WTC11 (cell line): ENCODE measurements around the gene GNAS-AS1.

Source experiments
- HMGXB4 ChIP-seq: sonication (generic); formaldehyde crosslinking; IDR thresholded peaks from 2 replicates; pipeline ENCODE4 v1.8.1; 2023; ENCODE audit warnings: mild to moderate bottlenecking, moderate library complexity, missing genetic modification reagents
- MYBL2 ChIP-seq: sonication (generic); formaldehyde crosslinking; IDR thresholded peaks from 2 replicates; pipeline ENCODE4 v1.8.1; 2023; ENCODE audit warnings: mild to moderate bottlenecking, moderate library complexity, missing genetic modification reagents
- TF ChIP-seq, protein P1 (sequence below): fragments of 200-600 bp; IDR thresholded peaks from 2 replicates; pipeline ENCODE4 v1.8.0; 2022; ENCODE audit warnings: antibody characterized with exemption

DNA sequence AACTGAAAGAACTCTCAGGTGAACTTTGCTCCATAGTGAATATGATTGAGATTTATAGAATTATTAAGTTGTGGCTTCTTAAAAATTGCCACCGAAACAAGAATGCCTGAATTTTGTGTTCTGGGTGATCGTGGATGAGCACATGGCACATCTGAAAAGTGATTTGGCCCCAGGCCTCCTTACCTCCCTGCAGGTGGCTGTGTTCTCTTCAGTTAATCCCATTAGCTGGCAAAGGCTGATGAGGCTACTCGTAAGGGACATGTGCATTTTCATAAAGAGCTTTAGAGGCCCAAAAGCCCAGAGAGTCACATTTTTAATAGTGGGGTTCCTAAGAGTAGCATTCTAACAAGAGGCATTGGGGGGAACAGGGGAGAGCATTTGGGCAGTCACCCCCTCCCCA lies 24.4 kb upstream of the GNAS-AS1 start:
- TF ChIP-seq HMGXB4 (no peak), MYBL2 (no peak)
- TF ChIP-seq, protein P1, sequence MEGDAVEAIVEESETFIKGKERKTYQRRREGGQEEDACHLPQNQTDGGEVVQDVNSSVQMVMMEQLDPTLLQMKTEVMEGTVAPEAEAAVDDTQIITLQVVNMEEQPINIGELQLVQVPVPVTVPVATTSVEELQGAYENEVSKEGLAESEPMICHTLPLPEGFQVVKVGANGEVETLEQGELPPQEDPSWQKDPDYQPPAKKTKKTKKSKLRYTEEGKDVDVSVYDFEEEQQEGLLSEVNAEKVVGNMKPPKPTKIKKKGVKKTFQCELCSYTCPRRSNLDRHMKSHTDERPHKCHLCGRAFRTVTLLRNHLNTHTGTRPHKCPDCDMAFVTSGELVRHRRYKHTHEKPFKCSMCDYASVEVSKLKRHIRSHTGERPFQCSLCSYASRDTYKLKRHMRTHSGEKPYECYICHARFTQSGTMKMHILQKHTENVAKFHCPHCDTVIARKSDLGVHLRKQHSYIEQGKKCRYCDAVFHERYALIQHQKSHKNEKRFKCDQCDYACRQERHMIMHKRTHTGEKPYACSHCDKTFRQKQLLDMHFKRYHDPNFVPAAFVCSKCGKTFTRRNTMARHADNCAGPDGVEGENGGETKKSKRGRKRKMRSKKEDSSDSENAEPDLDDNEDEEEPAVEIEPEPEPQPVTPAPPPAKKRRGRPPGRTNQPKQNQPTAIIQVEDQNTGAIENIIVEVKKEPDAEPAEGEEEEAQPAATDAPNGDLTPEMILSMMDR: no peak
